H1 (cell line): ENCODE data around the gene KLC4. TPM values are rescaled to one million over a fixed set of nuclear protein-coding genes. Genes with fewer than 3 reads are reported as not detected.

Experiments used
- CTCF ChIA-PET: fragments of 300-600 bp; sonication (Branson Sonifier 250); formaldehyde crosslinking; loops from one replicate; lab custom pipeline; 2021; ENCODE audit not compliant: partially characterized antibody; lab: Charles Lee
- POLR2A ChIA-PET: fragments of 300-600 bp; sonication (Branson Sonifier 250); formaldehyde crosslinking; loops from one replicate; lab custom pipeline; 2021; ENCODE audit warnings: inconsistent platforms; ENCODE audit not compliant: partially characterized antibody; lab: Charles Lee
- DNase-seq, 2 experiments: peaks; one replicate each; pipeline versions ENCODE4 v3.0.0 to v3.0.0-alpha.2; 2010 to 2022; ENCODE audit warnings: low spot score in 2 of 2, low read depth in 1 of 2, mixed read lengths in 1 of 2
- FAIRE-seq: peaks from 2 replicates; lab custom pipeline; 2011; peaks lifted over from hg19 to GRCh38; lab: Jason Lieb, UNC
- H2AFZ ChIP-seq: 2 replicates; pipeline ENCODE4 v1.8.1; 2012; ENCODE audit warnings: low read length, inconsistent platforms
- H2AK5ac ChIP-seq: 2 replicates; pipeline ENCODE4 v1.6.1; 2013; ENCODE audit warnings: low read depth, low read length
- H2BK120ac ChIP-seq: replicated peaks from 2 replicates; pipeline ENCODE3; 2013; ENCODE audit warnings: low read depth, low read length, inconsistent platforms
- H2BK12ac ChIP-seq: 2 replicates; pipeline ENCODE4 v1.6.1; 2013; ENCODE audit warnings: low read depth, low read length
- H2BK15ac ChIP-seq: 2 replicates; pipeline ENCODE4 v1.6.1; 2013; ENCODE audit warnings: low read length
- H2BK20ac ChIP-seq: 2 replicates; pipeline ENCODE4 v1.6.1; 2013; ENCODE audit warnings: low read length
- H2BK5ac ChIP-seq: 2 replicates; pipeline ENCODE4 v1.6.1; 2013; ENCODE audit warnings: low read depth, low read length
- H3K14ac ChIP-seq: 2 replicates; pipeline ENCODE4 v1.6.1; 2013; ENCODE audit warnings: inconsistent platforms; ENCODE audit not compliant: insufficient read length
- H3K18ac ChIP-seq: 2 replicates; pipeline ENCODE4 v1.6.1; 2013; ENCODE audit warnings: low read length; ENCODE audit errors: extremely low read depth
- H3K23ac ChIP-seq: 2 replicates; pipeline ENCODE4 v1.6.1; 2013; ENCODE audit warnings: inconsistent platforms; ENCODE audit not compliant: insufficient read length
- H3K23me2 ChIP-seq: 2 replicates; pipeline ENCODE4 v1.6.1; 2013; ENCODE audit warnings: low read depth, low read length
- H3K27ac ChIP-seq: 2 replicates; pipeline ENCODE4 v1.6.1; 2011; ENCODE audit warnings: low read depth, low read length, inconsistent platforms
- H3K27me3 ChIP-seq, 4 experiments: replicated peaks in 1 of 4; 1 replicate in 1 of 4; 2 replicates in 3 of 4; pipeline versions ENCODE4 v1.6.1 to v1.8.1; 2011 to 2013; ENCODE audit warnings: low read length in 3 of 4, mild to moderate bottlenecking in 3 of 4, inconsistent platforms in 2 of 4, mixed read lengths in 2 of 4, moderate library complexity in 1 of 4; ENCODE audit not compliant: control insufficient read depth in 3 of 4, insufficient read depth in 3 of 4; ENCODE audit errors: extremely low read depth in 1 of 4
- H3K36me3 ChIP-seq, 4 experiments: 2 replicates each; pipeline versions ENCODE4 v1.6.1 to v1.8.1; 2011 to 2013; ENCODE audit warnings: mild to moderate bottlenecking in 4 of 4, low read length in 3 of 4, moderate library complexity in 2 of 4, control low read depth in 1 of 4, inconsistent platforms in 1 of 4; ENCODE audit not compliant: insufficient read depth in 4 of 4, control insufficient read depth in 2 of 4
- H3K4ac ChIP-seq: replicated peaks from 2 replicates; pipeline ENCODE3; 2013; ENCODE audit warnings: low read length, low read depth, mixed read lengths, inconsistent platforms; ENCODE audit not compliant: insufficient read length
- H3K4me1 ChIP-seq, 4 experiments: replicated peaks in 1 of 4; 1 replicate in 1 of 4; 2 replicates in 3 of 4; pipeline versions ENCODE4 v1.6.1 to v1.8.1; 2011 to 2013; ENCODE audit warnings: low read length in 3 of 4, inconsistent platforms in 2 of 4, mixed read lengths in 1 of 4; ENCODE audit not compliant: insufficient read depth in 4 of 4, control insufficient read depth in 3 of 4
- H3K4me2 ChIP-seq, 2 experiments: 2 replicates each; pipeline versions ENCODE4 v1.6.1 to v1.8.1; 2011 to 2013; ENCODE audit warnings: low read depth in 2 of 2, low read length in 2 of 2, control low read depth in 1 of 2, inconsistent platforms in 1 of 2, mild to moderate bottlenecking in 1 of 2; ENCODE audit not compliant: insufficient read depth in 1 of 2
- H3K4me3 ChIP-seq, 4 experiments: fragments of 200-600, 300-600 bp in 1 of 4; sonication (generic), shearing (Covaris generic), sonication (Bioruptor Twin) in 1 of 4; 2 replicates each; pipeline versions ENCODE4 v1.5.1 to v1.8.1; 2011 to 2016; ENCODE audit warnings: low read length in 4 of 4, low read depth in 3 of 4, control low read depth in 2 of 4, inconsistent platforms in 2 of 4, mild to moderate bottlenecking in 2 of 4, mixed read lengths in 1 of 4, moderate library complexity in 1 of 4; ENCODE audit not compliant: insufficient read depth in 2 of 4; ENCODE audit errors: extremely low read depth in 1 of 4
- H3K56ac ChIP-seq: replicated peaks from 2 replicates; pipeline ENCODE3; 2013; ENCODE audit warnings: low read depth, mild to moderate bottlenecking, mixed read lengths, low read length, inconsistent platforms; ENCODE audit not compliant: insufficient read length
- H3K79me1 ChIP-seq: 2 replicates; pipeline ENCODE4 v1.6.1; 2013; ENCODE audit warnings: low read depth, low read length, control low read depth
- H3K79me2 ChIP-seq, 2 experiments: 2 replicates each; pipeline versions ENCODE4 v1.6.1 to v1.8.1; 2012 to 2013; ENCODE audit warnings: low read length in 2 of 2, mild to moderate bottlenecking in 2 of 2, inconsistent platforms in 1 of 2; ENCODE audit not compliant: insufficient read depth in 2 of 2, control insufficient read depth in 1 of 2
- H3K9ac ChIP-seq, 4 experiments: replicated peaks in 1 of 4; 1 replicate in 1 of 4; 2 replicates in 3 of 4; pipeline versions ENCODE4 v1.6.1 to v1.8.1; 2011 to 2013; ENCODE audit warnings: low read depth in 3 of 4, low read length in 3 of 4, control low read depth in 2 of 4, mild to moderate bottlenecking in 2 of 4, moderate library complexity in 2 of 4, inconsistent platforms in 1 of 4; ENCODE audit errors: extremely low read depth in 1 of 4
- H3K9me3 ChIP-seq, 2 experiments: 2 replicates each; pipeline versions ENCODE4 v1.6.1 to v1.8.1; 2012 to 2013; ENCODE audit warnings: mild to moderate bottlenecking in 2 of 2, moderate library complexity in 2 of 2, control low read depth in 1 of 2, inconsistent platforms in 1 of 2, low read depth in 1 of 2, low read length in 1 of 2, mixed read lengths in 1 of 2; ENCODE audit not compliant: insufficient read depth in 2 of 2
- H4K20me1 ChIP-seq, 2 experiments: replicated peaks in 1 of 2; 2 replicates each; pipeline versions ENCODE3 to v1.8.1; 2011 to 2013; ENCODE audit warnings: inconsistent platforms in 2 of 2, low read length in 2 of 2, mild to moderate bottlenecking in 1 of 2; ENCODE audit not compliant: insufficient read depth in 2 of 2, control insufficient read depth in 1 of 2
- H4K5ac ChIP-seq: 2 replicates; pipeline ENCODE4 v1.6.1; 2013; ENCODE audit warnings: low read length, low read depth, mixed read lengths, inconsistent platforms; ENCODE audit not compliant: insufficient read length
- H4K8ac ChIP-seq: 2 replicates; pipeline ENCODE4 v1.8.0; 2013; ENCODE audit warnings: mild to moderate bottlenecking, moderate library complexity, low read length, inconsistent platforms; ENCODE audit not compliant: insufficient read depth; ENCODE audit errors: extremely low read depth
- H4K91ac ChIP-seq: replicated peaks from 2 replicates; pipeline ENCODE3; 2013; ENCODE audit warnings: low read length, mixed read lengths, inconsistent platforms; ENCODE audit not compliant: insufficient read length
- ASH2L ChIP-seq: fragments of 200-600, 300-600 bp; sonication (generic); IDR thresholded peaks from one replicate; pipeline ENCODE4 v1.7.1; 2017; ENCODE audit warnings: low read length
- FOSL1 ChIP-seq: IDR thresholded peaks from 2 replicates; pipeline ENCODE4 v1.6.1; 2011; ENCODE audit warnings: mild to moderate bottlenecking, low read depth, low read length, moderate library complexity; ENCODE audit not compliant: insufficient read depth
- GABPA ChIP-seq: IDR thresholded peaks from 2 replicates; pipeline ENCODE4 v1.6.1; 2011; ENCODE audit warnings: mild to moderate bottlenecking, low read length, moderate library complexity, borderline replicate concordance; ENCODE audit not compliant: insufficient read depth
- MAX ChIP-seq: IDR thresholded peaks from 2 replicates; pipeline ENCODE4 v1.6.1; 2012; ENCODE audit warnings: inconsistent platforms
- TEAD4 ChIP-seq: IDR thresholded peaks from 2 replicates; pipeline ENCODE4 v1.6.1; 2012; ENCODE audit warnings: low read depth, low read length, inconsistent platforms, mixed read lengths
- whole genome bisulfite sequencing, 2 experiments: shearing (Covaris generic) in 1 of 2; methylation state at CpG; one replicate each; pipeline versions ENCODE4 v1.1.6 to v1.1.7; 2013 to 2015; ENCODE audit warnings: low lambda C conversion rate in 2 of 2, mixed read lengths in 2 of 2, inconsistent platforms in 1 of 2, low coverage in 1 of 2, missing lambda C conversion rate in 1 of 2; ENCODE audit not compliant: insufficient replicate concordance in 2 of 2, insufficient coverage in 1 of 2, insufficient read length in 1 of 2; ENCODE audit errors: extremely low coverage in 1 of 2, missing lambda C conversion rate in 1 of 2; 5-methylcytosine and 5-hydroxymethylcytosine counted together
- polyA plus RNA-seq, 7 experiments: library from polyadenylated mRNA; depleted of rRNA in 3 of 7; stranded (reverse) in 5 of 7; unstranded in 2 of 7; fragments of >200 nt in 5 of 7; fragments of 200-250 nt in 2 of 7; gene quantifications; 1 replicate in 5 of 7; 2 replicates in 1 of 7; 4 replicates in 1 of 7; pipeline versions ENCODE4 v1.2.1 to v1.2.3, GENCODE V29; 2011 to 2013; ENCODE audit warnings: missing spikeins in 2 of 7, mixed read lengths in 2 of 7
- total RNA-seq: library from RNA; stranded (reverse); fragmentation: NEBNext Ultra II Directional; extraction: Animal tissue kit (Norgen Biotek cat#: 25700); gene quantifications from 2 replicates; pipeline ENCODE4 v1.2.1, GENCODE V29; 2021

The KLC4 gene
- total and polyA plus RNA-seq, 2 of the 8 experiments (the other 6 are each of a cell fraction or from before 2014, with no cell fraction given), result 15.7 to 28.5 TPM

- Histone ChIP-seq H2AK5ac (0 out of 2 replicates have a peak overlapping the region, but pooled peaks have one; percentile 84), H3K27me3 (0 out of 7 replicates have a peak, but pooled peaks cover 0 to 2% (median 0%) of the 10 kb centered on the region in 4 experiments), H2AFZ (no peak overlapping the region), H2BK5ac (peak overlapping the region; percentile 78; the same call in 1 of the 2 replicates), H3K14ac (no peak overlapping the region), H2BK20ac (peak overlapping the region; percentile 61; the same call in 1 of the 2 replicates), H4K91ac (peak overlapping the region; percentile 45), H3K23ac (no peak overlapping the region), H2BK120ac (no peak overlapping the region), H3K4me2 (peak overlapping the region; percentile 68 to 76), H3K79me2 (peaks cover 12 to 34% of the 10 kb centered on the region in 2 experiments), H3K4me1 (peaks cover 6 to 17% (median 12%) of the 10 kb centered on the region in 4 experiments; a peak in 6 of 7 replicates), H3K27ac (peak overlapping the region; percentile 14; the same call in 1 of the 2 replicates), H2BK15ac (0 out of 2 replicates have a peak overlapping the region, but pooled peaks have one; percentile 72), H3K9ac (no peak overlapping the region), H2BK12ac (peak overlapping the region; percentile 87; the same call in 1 of the 2 replicates), H3K56ac (no peak overlapping the region), H3K18ac (peak overlapping the region; percentile 38), H3K23me2 (peaks cover 10% of the 10 kb centered on the region; the same call in 1 of the 2 replicates), H3K9me3 (no peaks in the 10 kb centered on the region), H3K4me3 (peak overlapping the region; percentile 34 to 79 (median 63); a peak in 7 of 8 replicates), H4K8ac (no peak overlapping the region), H3K4ac (peak overlapping the region; percentile 10), H3K36me3 (peaks cover 0 to 2% (median 0%) of the 10 kb centered on the region in 4 experiments; a peak in 2 of 8 replicates), H4K20me1 (peaks cover 7 to 10% of the 10 kb centered on the region in 2 experiments), H4K5ac (peak overlapping the region; percentile 12), H3K79me1 (peaks cover 9% of the 10 kb centered on the region)
- FAIRE-seq (no peak), DNase-seq (no peak)
- ChIA-PET POLR2A (interaction anchor here (1.1 to 5.0 kb wide), 15 partner anchors 9 to 145 kb away, joined by 3 to 43 read pairs (median 7); partner anchors contain the start of genes CNPY3, CUL7, KLC4 and KLHDC3), CTCF (interaction anchor here (1.0 to 4.8 kb wide), 7 partner anchors 11 to 69 kb away, joined by 3 to 40 read pairs (median 7); partner anchors contain the start of genes KLHDC3 and MEA1)
- WGBS, 2 experiments, result 48% methylated on average over 6 of the region's 6 CpGs; no CpG with 5 or more reads in 1 of the 2 experiments
- TF ChIP-seq TEAD4 (peak; percentile 41; the same call in 1 of the 2 replicates), GABPA (no peak), ASH2L (peak; percentile 18), MAX (peak; percentile 54; the same call in 1 of the 2 replicates), FOSL1 (no peak)
Observed at GRCh38 chr6:43074847-43075669, 15.6 kb downstream of the KLC4 start.
